Measurements from ENCODE around the gene ABCD2. TPM values are rescaled to one million over a fixed set of nuclear protein-coding genes. Genes with fewer than 3 reads are reported as not detected.
"Not testable (repeated sequence)": the region's sequence is repeated elsewhere in the genome, so short reads cannot be mapped to it uniquely, and the experiment has no call there.

Gene ABCD2
- total RNA-seq, 3 donors from 2014 or later, result 0.52 to 1.1 (median 0.55) TPM

DNA sequence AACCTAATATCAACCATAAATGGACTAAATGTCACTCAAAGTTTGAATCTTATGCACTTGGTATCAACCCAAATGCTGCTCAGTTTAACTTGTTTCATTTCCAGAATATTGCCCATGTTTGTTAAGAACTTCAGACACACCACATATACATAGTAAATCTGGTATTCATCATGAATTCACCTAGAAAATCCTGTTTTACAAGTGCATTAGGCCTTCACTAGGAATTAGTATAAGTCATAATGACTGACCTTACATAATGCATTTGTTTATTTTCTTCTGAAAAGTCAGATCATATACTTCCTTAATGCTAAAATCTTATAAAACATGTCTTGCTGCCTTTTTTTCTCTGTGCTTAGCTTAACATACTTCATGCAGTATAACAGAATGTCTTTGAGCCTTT is 66.1 kb downstream of the ABCD2 start:
- no peaks in the 10 kb centered on the region for H3K4me1 ChIP-seq (ENCODE audit: low read depth)
- H3K9me3 ChIP-seq, result peaks cover 4% of the 10 kb centered on the region
- TF ChIP-seq, protein P1, sequence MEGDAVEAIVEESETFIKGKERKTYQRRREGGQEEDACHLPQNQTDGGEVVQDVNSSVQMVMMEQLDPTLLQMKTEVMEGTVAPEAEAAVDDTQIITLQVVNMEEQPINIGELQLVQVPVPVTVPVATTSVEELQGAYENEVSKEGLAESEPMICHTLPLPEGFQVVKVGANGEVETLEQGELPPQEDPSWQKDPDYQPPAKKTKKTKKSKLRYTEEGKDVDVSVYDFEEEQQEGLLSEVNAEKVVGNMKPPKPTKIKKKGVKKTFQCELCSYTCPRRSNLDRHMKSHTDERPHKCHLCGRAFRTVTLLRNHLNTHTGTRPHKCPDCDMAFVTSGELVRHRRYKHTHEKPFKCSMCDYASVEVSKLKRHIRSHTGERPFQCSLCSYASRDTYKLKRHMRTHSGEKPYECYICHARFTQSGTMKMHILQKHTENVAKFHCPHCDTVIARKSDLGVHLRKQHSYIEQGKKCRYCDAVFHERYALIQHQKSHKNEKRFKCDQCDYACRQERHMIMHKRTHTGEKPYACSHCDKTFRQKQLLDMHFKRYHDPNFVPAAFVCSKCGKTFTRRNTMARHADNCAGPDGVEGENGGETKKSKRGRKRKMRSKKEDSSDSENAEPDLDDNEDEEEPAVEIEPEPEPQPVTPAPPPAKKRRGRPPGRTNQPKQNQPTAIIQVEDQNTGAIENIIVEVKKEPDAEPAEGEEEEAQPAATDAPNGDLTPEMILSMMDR (IDR thresholded peaks at IDR 0.05), result no peak
- no peaks in the 10 kb centered on the region for H3K36me3 ChIP-seq (ENCODE audit: low read depth)
- ATAC-seq (no peak), DNase-seq (no peak)
- intact Hi-C loops (cut with DNase I, micrococcal nuclease), result no loop called here
- no peak overlapping the region for H3K4me3 ChIP-seq

DNA sequence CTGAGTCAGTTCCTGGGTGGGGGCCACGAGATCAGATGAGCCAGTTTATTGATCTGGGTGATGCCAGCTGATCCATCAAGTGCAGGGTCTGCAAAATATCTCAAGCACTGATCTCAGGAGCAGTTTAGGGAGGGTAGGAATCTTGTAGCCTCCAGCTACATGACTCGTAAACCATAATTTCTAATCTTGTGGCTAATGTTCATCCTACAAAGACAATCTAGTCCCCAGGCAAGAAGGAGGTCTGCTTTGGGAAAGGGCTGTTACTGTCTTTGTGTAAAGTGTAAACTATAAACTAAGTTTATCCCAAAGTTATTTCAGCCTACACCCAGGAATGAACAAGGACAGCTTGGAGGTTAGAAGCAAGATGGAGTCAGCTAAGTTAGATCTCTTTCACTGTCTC is 75.4 kb downstream of the ABCD2 start:
- H3K36me3 ChIP-seq (ENCODE audit: low read depth); H3K4me3 ChIP-seq; DNase-seq; ATAC-seq; H3K9me3 ChIP-seq; H3K4me1 ChIP-seq (ENCODE audit: low read depth); intact Hi-C loops (cut with DNase I, micrococcal nuclease): not testable (repeated sequence)

DNA sequence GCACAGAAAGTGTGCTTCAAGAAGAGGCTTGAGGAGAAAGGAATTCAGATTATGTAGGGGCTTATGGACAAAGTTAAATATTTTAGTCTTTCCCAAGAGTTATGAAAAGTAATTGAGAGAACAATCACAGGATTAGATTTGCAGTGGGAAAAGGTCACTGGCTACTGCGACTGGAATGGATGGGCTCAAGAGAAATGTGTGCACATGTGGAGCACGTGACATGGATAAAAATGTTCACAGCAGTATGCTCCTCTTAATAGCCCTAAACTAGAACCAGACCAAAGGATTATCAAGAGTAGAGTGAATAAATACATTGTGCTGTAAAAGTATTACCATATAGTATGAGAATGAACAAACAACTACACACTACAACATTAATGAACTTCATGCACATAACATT is 78.1 kb downstream of the ABCD2 start:
- intact Hi-C loops (cut with DNase I, micrococcal nuclease), result no loop called here
- no peaks in the 10 kb centered on the region for H3K4me1 ChIP-seq (ENCODE audit: low read depth)
- TF ChIP-seq, protein P1 (IDR thresholded peaks at IDR 0.05), result no peak
- H3K36me3 ChIP-seq (ENCODE audit: low read depth), result no peaks in the 10 kb centered on the region
- H3K4me3 ChIP-seq, result no peak overlapping the region
- no peak for DNase-seq
- no peaks in the 10 kb centered on the region for H3K9me3 ChIP-seq
- no peak for ATAC-seq

DNA sequence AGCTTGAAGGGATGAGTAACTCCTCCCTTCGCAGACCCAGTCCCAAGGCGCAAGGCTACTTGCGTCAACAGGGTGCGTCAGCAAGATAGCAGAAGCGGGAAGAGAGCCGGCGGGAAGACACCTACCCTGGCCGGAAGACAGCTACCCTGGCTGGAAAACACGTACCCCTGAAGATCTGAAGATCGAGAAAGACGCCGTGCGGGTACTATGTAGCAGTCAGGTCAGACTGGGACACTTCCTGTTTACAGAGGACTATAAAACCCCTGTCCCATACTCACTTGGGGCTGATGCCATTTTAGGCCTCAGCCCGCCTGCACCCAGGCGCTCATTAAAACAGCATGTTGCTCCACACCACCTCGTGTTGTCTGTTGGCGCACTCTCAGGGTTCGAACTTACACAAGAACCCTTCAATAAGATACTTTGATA is 80.9 kb downstream of the ABCD2 start:
- Histone ChIP-seq H3K9me3 (no peaks in the 10 kb centered on the region), H3K36me3 (ENCODE audit: low read depth) (no peaks in the 10 kb centered on the region), H3K4me3 (no peak overlapping the region), H3K4me1 (ENCODE audit: low read depth) (no peaks in the 10 kb centered on the region)
- intact Hi-C loops (cut with DNase I, micrococcal nuclease), result no loop called here
- ATAC-seq, result no peak
- TF ChIP-seq, protein P1 (IDR thresholded peaks at IDR 0.05), result no peak
- DNase-seq, result no peak

DNA sequence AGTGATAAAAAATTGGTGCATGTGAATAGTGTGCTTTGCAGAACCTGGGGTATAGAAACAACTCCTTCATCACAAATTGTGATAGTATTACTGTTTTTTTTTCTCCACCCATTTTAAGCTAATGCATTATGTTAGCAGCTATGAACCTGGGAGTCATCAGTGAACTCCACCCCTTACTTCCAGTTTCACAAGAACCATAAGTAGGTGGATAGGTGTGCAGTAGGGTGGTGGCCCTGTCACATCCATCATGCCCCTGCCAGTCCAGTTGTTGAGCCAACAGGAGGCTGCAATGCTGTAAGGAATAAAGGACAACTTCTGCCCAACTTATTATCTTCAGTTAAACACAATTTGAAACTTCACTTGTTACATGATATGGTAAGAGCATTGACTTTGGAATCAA is 85.7 kb downstream of the ABCD2 start:
- Histone ChIP-seq H3K4me3 (no peak overlapping the region), H3K4me1 (ENCODE audit: low read depth) (no peaks in the 10 kb centered on the region), H3K9me3 (no peaks in the 10 kb centered on the region), H3K36me3 (ENCODE audit: low read depth) (no peaks in the 10 kb centered on the region)
- intact Hi-C loops (cut with DNase I, micrococcal nuclease), result no loop called here
- no peak for DNase-seq
- TF ChIP-seq, protein P1 (IDR thresholded peaks at IDR 0.05), result no peak
- ATAC-seq, result no peak

DNA sequence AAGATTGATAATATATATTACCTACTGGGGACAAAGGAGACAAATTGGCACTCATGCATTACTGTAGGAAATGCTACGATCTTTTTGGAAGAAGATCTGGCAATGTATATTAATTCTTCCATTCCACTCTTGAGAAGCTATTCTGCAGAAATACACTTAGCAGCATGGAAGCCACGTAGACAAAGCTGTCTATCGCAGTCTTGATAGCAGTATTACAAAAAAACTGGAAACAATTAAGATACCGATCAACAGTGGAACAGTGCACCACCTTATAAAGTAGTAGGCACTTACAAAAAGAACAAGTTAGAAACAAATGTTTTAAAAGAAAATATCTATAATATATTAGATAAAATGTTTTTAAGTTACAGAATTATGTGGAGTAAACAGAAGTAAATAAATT is 87.2 kb downstream of the ABCD2 start:
- intact Hi-C loops (cut with DNase I, micrococcal nuclease), result no loop called here
- DNase-seq (no peak), ATAC-seq (no peak)
- H3K4me1 ChIP-seq (ENCODE audit: low read depth), result no peaks in the 10 kb centered on the region
- TF ChIP-seq, protein P1 (IDR thresholded peaks at IDR 0.05), result no peak
- no peaks in the 10 kb centered on the region for H3K36me3 ChIP-seq (ENCODE audit: low read depth)
- no peak overlapping the region for H3K4me3 ChIP-seq
- H3K9me3 ChIP-seq, result no peaks in the 10 kb centered on the region

Measured in mucosa of descending colon (tissue), 3 donors.